HG03558 (cell line): Measurements from ENCODE around the gene KIF2B.
"Not testable (repeated sequence)": the region's sequence is repeated elsewhere in the genome, so short reads cannot be mapped to it uniquely, and the experiment has no call there.

ENCODE experiments used
- ATAC-seq: cut with Tn5 transposase; IDR thresholded peaks from one replicate; pipeline ENCODE4 v1.9.1; 2021; ENCODE audit warnings: moderate number of reproducible peaks; ENCODE audit not compliant: unreplicated experiment; ENCODE audit errors: extremely low read depth

The KIF2B gene

GRCh38 chr17:53822764-53823163 lies at the start of gene KIF2B:
KIF2B (plus strand) TSS chr17:53822927; CDS start chr17:53823034, 107 bp downstream.
- no peak for ATAC-seq

GRCh38 chr17:53780320-53780719 lies 42.4 kb upstream of the KIF2B start:
- ATAC-seq = no peak

GRCh38 chr17:53791551-53791950 lies 31.2 kb upstream of the KIF2B start:
- ATAC-seq = no peak

- no peak for ATAC-seq
These were observed 30.3 kb upstream of the KIF2B start for GRCh38 chr17:53792451-53792850.

GRCh38 chr17:53792997-53793396 lies 29.7 kb upstream of the KIF2B start:
- ATAC-seq = no peak

- ATAC-seq = no peak
These were observed 27.9 kb upstream of the KIF2B start for GRCh38 chr17:53794875-53795274.

- no peak for ATAC-seq
These were observed 26.1 kb upstream of the KIF2B start for GRCh38 chr17:53796642-53797041.

GRCh38 chr17:53797501-53797900 lies 25.2 kb upstream of the KIF2B start:
- no peak for ATAC-seq

- no peak for ATAC-seq
These were observed 18.3 kb upstream of the KIF2B start for GRCh38 chr17:53804437-53804836.

- ATAC-seq = no peak
These were observed 16.3 kb upstream of the KIF2B start for GRCh38 chr17:53806473-53806872.

- no peak for ATAC-seq
These were observed 15.4 kb upstream of the KIF2B start for GRCh38 chr17:53807286-53807685.

GRCh38 chr17:53818271-53818670 lies 4.5 kb upstream of the KIF2B start:
- ATAC-seq = no peak

GRCh38 chr17:53818929-53819328 lies 3.8 kb upstream of the KIF2B start:
- ATAC-seq = no peak

GRCh38 chr17:53819956-53820355 lies 2.8 kb upstream of the KIF2B start:
- ATAC-seq = no peak

- ATAC-seq = no peak
These were observed 769 bp downstream of the KIF2B start for GRCh38 chr17:53823341-53824050.

GRCh38 chr17:53834771-53835170 lies 12.0 kb downstream of the KIF2B start:
- ATAC-seq = not testable (repeated sequence)

GRCh38 chr17:53837131-53837530 lies 14.4 kb downstream of the KIF2B start:
- ATAC-seq = no peak

- ATAC-seq = no peak
These were observed 21.9 kb downstream of the KIF2B start for GRCh38 chr17:53844491-53845107.

- not testable (repeated sequence) for ATAC-seq
These were observed 48.4 kb downstream of the KIF2B start for GRCh38 chr17:53871128-53871527.
